ENCODE measurements around the gene UNC5B.

UNC5B gene

DNA sequence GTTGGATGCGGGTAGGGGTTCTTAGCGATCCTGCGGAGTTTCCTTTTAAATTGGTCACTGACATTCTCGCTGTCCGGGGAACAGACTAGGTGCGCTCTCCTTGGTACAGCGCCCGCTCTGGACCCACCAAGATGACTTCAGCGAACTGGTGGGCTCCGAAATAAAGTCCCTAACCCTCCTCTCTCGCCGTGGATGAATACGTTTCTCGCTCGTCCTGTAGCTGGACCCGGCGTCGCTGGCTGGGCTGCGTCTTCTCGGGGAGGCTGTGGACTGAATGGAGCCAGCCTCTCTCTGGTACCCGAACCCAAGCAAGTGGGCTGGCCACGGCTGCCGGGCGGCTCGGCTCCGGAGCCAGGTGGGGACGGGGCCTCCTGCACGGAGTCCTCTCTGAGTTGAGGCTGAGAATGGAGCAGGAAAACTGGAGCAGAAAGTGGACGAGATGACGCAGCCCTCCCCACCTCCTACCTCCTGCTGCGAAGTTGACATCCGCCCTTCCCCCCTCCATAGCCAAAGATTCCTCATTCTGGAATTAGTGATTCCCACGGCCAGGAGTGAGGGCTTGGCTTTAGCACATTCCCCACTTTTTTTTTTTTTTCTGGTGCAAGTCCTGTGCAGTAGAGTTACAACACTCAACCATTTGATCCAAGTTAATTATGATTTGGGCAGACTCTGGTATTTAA is 1.5 kb downstream of the UNC5B start:
- Mint-ChIP-seq H3K4me1 (peaks cover 79% of the 10 kb centered on the region), H3K4me3 (peak overlapping the region; percentile 86), H3K27me3 (ENCODE audit: low read depth, poor library complexity) (peaks cover 35% of the 10 kb centered on the region), H3K36me3 (ENCODE audit: low read depth) (no peaks in the 10 kb centered on the region), H3K27ac (peak overlapping the region; percentile 46), H3K9me3 (no peaks in the 10 kb centered on the region)
- peak; percentile 40 for DNase-seq
- TF ChIP-seq, protein P1, sequence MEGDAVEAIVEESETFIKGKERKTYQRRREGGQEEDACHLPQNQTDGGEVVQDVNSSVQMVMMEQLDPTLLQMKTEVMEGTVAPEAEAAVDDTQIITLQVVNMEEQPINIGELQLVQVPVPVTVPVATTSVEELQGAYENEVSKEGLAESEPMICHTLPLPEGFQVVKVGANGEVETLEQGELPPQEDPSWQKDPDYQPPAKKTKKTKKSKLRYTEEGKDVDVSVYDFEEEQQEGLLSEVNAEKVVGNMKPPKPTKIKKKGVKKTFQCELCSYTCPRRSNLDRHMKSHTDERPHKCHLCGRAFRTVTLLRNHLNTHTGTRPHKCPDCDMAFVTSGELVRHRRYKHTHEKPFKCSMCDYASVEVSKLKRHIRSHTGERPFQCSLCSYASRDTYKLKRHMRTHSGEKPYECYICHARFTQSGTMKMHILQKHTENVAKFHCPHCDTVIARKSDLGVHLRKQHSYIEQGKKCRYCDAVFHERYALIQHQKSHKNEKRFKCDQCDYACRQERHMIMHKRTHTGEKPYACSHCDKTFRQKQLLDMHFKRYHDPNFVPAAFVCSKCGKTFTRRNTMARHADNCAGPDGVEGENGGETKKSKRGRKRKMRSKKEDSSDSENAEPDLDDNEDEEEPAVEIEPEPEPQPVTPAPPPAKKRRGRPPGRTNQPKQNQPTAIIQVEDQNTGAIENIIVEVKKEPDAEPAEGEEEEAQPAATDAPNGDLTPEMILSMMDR (IDR thresholded peaks at IDR 0.05) = no peak

DNA sequence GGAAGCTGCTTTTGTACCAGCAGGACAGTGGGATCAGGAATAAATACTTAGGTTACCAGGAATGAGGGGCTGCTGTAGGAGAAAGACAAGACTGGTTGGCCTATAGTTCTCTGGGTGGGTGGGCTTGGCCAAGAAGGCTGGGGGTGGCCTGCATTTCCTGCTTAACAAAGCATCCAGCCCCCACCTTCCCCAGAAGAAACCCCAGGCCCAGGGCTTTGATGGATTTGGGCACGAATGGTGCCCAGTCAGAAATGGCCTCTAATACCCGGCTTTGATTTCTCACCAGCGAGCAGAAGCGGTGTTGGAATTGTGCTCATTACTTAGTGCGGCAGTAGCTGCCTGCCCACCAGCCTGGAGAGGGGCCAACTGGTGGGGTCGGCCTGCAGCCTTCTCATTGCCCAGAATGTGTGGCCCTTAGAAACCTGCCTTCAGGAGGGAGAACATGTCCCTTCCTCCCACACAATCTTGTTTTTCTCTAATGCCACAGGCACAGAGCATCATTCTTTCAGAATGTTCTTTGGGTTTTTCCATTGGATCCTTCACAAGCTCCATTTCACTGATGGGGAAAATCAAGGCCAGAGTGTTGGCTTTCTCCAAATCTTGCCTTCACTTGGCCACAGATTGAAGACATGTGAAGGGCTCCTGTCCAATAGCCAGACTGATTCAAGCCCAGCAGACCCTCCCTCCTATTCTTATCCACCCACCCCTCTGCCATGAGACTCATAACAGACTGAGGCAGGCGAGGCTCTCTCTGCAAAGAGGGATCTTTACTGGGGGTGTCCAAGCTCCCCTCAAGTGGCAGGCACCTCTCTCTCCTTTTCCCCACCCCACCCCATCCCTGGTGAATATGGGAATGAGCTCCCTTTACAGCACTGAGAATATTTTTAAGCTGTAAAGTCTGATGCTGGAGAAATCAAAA is 2.5 kb downstream of the UNC5B start:
- no peak for DNase-seq
- Mint-ChIP-seq H3K4me3 (peak overlapping the region; percentile 86), H3K27me3 (ENCODE audit: low read depth, poor library complexity) (peaks cover 33% of the 10 kb centered on the region)

DNA sequence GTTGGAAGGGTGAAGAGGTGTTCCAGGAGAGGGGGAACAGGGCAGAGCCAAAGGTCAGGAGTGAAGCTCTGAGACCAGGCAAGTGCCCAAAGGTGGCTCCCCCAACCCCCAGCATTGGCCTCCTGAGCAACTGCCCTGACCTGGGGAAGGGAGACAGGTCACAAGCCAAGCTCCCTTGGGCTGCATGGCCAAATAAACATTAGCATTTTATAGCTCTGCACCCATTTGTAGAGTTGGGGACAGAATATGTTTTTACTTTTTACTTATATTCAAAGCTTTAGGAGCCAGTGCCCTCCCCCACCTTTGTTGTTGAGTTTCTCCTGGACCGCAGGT is 4.0 kb downstream of the UNC5B start:
- Mint-ChIP-seq H3K36me3 (ENCODE audit: low read depth) (no peaks in the 10 kb centered on the region), H3K27me3 (ENCODE audit: low read depth, poor library complexity) (peaks cover 21% of the 10 kb centered on the region), H3K4me1 (peaks cover 81% of the 10 kb centered on the region), H3K27ac (peak overlapping the region; percentile 42), H3K9me3 (no peaks in the 10 kb centered on the region), H3K4me3 (peak overlapping the region; percentile 81)
- no peak for DNase-seq
- TF ChIP-seq, protein P1 (IDR thresholded peaks at IDR 0.05) = no peak

More for the DNA sequence above, 2.5 kb downstream of the UNC5B start:
- Mint-ChIP-seq H3K36me3 (ENCODE audit: low read depth) (no peaks in the 10 kb centered on the region), H3K27ac (peak overlapping the region; percentile 46), H3K9me3 (no peaks in the 10 kb centered on the region), H3K4me1 (peaks cover 79% of the 10 kb centered on the region)
- TF ChIP-seq, protein P1 (IDR thresholded peaks at IDR 0.05) = no peak

DNA sequence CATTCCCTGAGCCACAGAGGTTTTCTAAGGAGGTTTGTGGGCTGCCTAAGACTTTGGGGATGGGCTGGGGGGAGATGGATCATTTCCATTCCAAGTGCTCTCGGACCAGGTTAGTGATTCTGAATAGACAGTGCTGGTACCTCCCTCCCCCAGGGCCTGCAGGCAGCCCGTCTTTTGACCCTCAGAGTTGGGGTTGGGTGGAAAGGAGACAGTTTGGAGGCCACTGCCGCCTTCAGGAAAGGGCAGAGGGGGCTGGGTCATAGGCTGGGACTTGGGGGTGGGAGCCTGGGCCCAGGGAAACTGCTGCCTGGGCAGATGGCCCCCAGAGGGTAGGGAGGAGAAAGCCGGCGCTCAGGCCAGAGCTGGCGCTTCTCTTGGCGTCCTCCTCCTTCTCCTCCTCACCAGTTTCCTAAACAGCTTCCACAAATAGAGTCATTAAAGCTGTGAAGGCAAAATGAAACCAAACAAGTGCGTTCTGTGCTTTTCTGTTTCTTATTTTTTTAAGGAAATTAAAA is 4.4 kb downstream of the UNC5B start:
- H3K4me3 Mint-ChIP-seq = peak overlapping the region; percentile 81
- H3K27ac Mint-ChIP-seq = peak overlapping the region; percentile 42
- TF ChIP-seq, protein P1 (IDR thresholded peaks at IDR 0.05) = no peak
- no peak for DNase-seq
- no peaks in the 10 kb centered on the region for H3K9me3 Mint-ChIP-seq
- H3K27me3 Mint-ChIP-seq (ENCODE audit: low read depth, poor library complexity) = peaks cover 18% of the 10 kb centered on the region
- H3K4me1 Mint-ChIP-seq = peaks cover 81% of the 10 kb centered on the region
- H3K36me3 Mint-ChIP-seq (ENCODE audit: low read depth) = no peaks in the 10 kb centered on the region

DNA sequence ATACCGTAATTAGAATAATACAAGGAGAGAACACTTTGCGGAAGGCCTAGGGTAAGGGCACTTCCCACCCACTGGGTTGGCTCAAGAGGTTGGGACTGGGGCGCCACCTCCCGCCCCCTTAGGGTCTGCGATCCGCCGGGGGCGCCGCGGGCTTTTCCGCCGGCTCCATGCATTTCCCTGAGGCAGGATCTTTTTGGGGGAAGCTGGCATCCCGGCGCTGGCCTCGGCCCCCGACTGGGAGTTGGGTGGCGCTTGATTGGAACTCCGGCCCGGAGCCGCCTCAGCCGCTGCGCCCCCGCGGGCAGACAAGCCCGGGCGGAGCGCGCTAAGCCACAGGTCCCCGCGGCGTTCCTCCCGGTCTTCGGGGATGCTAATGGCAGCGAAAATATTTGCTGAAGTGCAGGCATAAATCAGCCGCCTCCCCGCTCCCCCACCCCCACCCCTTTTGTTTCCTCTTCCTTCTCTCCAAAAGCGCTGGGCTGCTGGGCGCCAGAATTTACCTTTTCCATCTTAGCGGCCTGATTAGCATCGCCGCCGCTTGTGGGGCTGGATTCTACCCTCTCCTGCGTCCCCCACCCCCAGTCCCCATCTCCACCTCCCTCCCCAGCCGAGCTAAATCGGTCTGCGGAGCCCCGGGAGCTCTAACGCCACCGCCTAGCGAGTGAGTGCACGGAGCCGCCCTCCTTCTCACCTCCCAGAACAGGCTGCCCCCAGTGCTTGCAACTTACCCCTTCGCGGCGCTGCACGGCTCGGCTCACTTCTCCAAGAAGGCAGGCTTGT is 5.1 kb downstream of the UNC5B start:
- no peak overlapping the region for H3K27ac Mint-ChIP-seq
- peak; percentile 67 for DNase-seq
- peaks cover 86% of the 10 kb centered on the region for H3K4me1 Mint-ChIP-seq

More for the DNA sequence above, 5.1 kb downstream of the UNC5B start:
- peaks cover 16% of the 10 kb centered on the region for H3K27me3 Mint-ChIP-seq (ENCODE audit: low read depth, poor library complexity)
- no peaks in the 10 kb centered on the region for H3K36me3 Mint-ChIP-seq (ENCODE audit: low read depth)
- H3K4me3 Mint-ChIP-seq = peak overlapping the region; percentile 81
- TF ChIP-seq, protein P1 (IDR thresholded peaks at IDR 0.05) = no peak
- H3K9me3 Mint-ChIP-seq = no peaks in the 10 kb centered on the region

Data from nephron progenitor cell (in vitro differentiated cells).